Measurements from ENCODE around the gene ERBB4.

DNA sequence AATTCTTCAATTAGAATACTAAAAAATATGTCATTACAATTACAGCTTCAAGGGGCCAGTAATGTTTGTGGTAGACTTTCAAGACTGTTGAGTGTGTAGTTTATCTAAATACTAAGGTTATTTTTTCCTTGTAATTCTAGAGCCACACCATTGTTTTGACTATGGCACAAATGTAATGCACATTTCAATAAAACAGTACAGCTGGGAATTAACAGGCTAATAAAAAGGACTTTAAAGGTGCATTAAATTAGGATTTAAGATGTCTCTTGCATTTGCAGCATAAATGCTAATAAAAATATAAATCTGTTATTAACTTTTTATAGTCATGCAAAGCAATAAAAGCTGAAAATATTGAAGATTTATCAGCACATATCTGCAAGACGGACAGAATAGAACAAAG is 344.8 kb downstream of the ERBB4 start:
- TF ChIP-seq, protein P1, sequence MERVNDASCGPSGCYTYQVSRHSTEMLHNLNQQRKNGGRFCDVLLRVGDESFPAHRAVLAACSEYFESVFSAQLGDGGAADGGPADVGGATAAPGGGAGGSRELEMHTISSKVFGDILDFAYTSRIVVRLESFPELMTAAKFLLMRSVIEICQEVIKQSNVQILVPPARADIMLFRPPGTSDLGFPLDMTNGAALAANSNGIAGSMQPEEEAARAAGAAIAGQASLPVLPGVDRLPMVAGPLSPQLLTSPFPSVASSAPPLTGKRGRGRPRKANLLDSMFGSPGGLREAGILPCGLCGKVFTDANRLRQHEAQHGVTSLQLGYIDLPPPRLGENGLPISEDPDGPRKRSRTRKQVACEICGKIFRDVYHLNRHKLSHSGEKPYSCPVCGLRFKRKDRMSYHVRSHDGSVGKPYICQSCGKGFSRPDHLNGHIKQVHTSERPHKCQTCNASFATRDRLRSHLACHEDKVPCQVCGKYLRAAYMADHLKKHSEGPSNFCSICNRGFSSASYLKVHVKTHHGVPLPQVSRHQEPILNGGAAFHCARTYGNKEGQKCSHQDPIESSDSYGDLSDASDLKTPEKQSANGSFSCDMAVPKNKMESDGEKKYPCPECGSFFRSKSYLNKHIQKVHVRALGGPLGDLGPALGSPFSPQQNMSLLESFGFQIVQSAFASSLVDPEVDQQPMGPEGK (CRISPR knock-in tag; IDR thresholded peaks at IDR 0.05; ENCODE audit: borderline replicate concordance), result no peak
- no peak for TF ChIP-seq OSR1 (CRISPR knock-in tag; IDR thresholded peaks at IDR 0.05)
- TF ChIP-seq TCF4 (CRISPR knock-in tag; IDR thresholded peaks at IDR 0.05; ENCODE audit: borderline replicate concordance), result no peak
- TF ChIP-seq RARB (CRISPR knock-in tag; IDR thresholded peaks at IDR 0.05), result no peak
- TF ChIP-seq ESRRG (CRISPR knock-in tag; IDR thresholded peaks at IDR 0.05), result no peak
- no peak for TF ChIP-seq ARNTL (CRISPR knock-in tag; IDR thresholded peaks at IDR 0.05; ENCODE audit: borderline replicate concordance, low read depth)
- no peak for TF ChIP-seq CSDC2 (CRISPR knock-in tag; IDR thresholded peaks at IDR 0.05)
- no peak for TF ChIP-seq TOX (CRISPR knock-in tag; IDR thresholded peaks at IDR 0.05; ENCODE audit: borderline replicate concordance)
- no peak for TF ChIP-seq SNAI2 (CRISPR knock-in tag; IDR thresholded peaks at IDR 0.05)
- TF ChIP-seq ZNF565 (CRISPR knock-in tag; conservative IDR thresholded peaks at IDR 0.05; ENCODE audit: low read depth), result no peak
- TF ChIP-seq ZNF8 (CRISPR knock-in tag; IDR thresholded peaks at IDR 0.05), result no peak
- TF ChIP-seq, protein P2, sequence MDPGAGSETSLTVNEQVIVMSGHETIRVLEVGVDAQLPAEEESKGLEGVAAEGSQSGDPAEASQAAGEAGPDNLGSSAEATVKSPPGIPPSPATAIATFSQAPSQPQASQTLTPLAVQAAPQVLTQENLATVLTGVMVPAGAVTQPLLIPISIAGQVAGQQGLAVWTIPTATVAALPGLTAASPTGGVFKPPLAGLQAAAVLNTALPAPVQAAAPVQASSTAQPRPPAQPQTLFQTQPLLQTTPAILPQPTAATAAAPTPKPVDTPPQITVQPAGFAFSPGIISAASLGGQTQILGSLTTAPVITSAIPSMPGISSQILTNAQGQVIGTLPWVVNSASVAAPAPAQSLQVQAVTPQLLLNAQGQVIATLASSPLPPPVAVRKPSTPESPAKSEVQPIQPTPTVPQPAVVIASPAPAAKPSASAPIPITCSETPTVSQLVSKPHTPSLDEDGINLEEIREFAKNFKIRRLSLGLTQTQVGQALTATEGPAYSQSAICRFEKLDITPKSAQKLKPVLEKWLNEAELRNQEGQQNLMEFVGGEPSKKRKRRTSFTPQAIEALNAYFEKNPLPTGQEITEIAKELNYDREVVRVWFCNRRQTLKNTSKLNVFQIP (CRISPR knock-in tag; IDR thresholded peaks at IDR 0.05; ENCODE audit: borderline replicate concordance, low read depth), result no peak
- TF ChIP-seq, protein P3, sequence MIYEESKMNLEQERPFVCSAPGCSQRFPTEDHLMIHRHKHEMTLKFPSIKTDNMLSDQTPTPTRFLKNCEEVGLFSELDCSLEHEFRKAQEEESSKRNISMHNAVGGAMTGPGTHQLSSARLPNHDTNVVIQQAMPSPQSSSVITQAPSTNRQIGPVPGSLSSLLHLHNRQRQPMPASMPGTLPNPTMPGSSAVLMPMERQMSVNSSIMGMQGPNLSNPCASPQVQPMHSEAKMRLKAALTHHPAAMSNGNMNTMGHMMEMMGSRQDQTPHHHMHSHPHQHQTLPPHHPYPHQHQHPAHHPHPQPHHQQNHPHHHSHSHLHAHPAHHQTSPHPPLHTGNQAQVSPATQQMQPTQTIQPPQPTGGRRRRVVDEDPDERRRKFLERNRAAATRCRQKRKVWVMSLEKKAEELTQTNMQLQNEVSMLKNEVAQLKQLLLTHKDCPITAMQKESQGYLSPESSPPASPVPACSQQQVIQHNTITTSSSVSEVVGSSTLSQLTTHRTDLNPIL (CRISPR knock-in tag; IDR thresholded peaks at IDR 0.05; ENCODE audit: low read depth), result no peak
- no peak for TF ChIP-seq GLIS3 (CRISPR knock-in tag; IDR thresholded peaks at IDR 0.05)

Measured in SK-N-SH treated with all-trans-retinoic acid at 6 μM for 48 hours (cell line).